GM12873 (cell line): ENCODE data around the gene RMRP.

Source experiments
- TF ChIP-seq, protein P1 (sequence below): IDR thresholded peaks from 2 replicates; pipeline ENCODE4 v1.5.1; 2012; ENCODE audit warnings: low read depth, mild to moderate bottlenecking, moderate library complexity, low read length, control low read depth; ENCODE audit not compliant: insufficient read depth; ENCODE audit errors: missing control alignments

Gene RMRP

DNA sequence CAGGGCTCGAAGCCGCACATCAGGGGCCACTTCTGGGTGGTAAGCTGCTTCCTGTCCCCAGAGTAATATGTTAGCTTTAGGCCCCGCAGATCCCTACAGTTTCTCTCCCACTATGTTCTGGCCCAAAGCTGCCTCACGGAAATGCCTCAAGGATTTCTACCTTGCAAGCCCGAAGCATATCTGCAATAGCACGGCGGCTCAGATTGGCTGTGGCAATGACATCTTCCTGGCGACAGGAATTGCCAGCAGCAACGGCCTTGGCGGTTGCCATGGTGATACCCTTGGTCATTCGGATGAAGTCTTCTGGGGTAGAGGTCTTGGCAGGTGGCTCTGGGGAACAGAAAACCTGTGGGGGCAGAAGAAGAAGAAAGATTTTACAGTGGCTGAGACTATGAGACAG is 42.2 kb upstream of the RMRP start:
- TF ChIP-seq, protein P1, sequence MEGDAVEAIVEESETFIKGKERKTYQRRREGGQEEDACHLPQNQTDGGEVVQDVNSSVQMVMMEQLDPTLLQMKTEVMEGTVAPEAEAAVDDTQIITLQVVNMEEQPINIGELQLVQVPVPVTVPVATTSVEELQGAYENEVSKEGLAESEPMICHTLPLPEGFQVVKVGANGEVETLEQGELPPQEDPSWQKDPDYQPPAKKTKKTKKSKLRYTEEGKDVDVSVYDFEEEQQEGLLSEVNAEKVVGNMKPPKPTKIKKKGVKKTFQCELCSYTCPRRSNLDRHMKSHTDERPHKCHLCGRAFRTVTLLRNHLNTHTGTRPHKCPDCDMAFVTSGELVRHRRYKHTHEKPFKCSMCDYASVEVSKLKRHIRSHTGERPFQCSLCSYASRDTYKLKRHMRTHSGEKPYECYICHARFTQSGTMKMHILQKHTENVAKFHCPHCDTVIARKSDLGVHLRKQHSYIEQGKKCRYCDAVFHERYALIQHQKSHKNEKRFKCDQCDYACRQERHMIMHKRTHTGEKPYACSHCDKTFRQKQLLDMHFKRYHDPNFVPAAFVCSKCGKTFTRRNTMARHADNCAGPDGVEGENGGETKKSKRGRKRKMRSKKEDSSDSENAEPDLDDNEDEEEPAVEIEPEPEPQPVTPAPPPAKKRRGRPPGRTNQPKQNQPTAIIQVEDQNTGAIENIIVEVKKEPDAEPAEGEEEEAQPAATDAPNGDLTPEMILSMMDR: no peak

- TF ChIP-seq, protein P1: no peak
Observed at GRCh38 chr9:35698231-35698630, 40.4 kb upstream of the RMRP start.

- TF ChIP-seq, protein P1: no peak
Observed at GRCh38 chr9:35697486-35697885, 39.7 kb upstream of the RMRP start.

DNA sequence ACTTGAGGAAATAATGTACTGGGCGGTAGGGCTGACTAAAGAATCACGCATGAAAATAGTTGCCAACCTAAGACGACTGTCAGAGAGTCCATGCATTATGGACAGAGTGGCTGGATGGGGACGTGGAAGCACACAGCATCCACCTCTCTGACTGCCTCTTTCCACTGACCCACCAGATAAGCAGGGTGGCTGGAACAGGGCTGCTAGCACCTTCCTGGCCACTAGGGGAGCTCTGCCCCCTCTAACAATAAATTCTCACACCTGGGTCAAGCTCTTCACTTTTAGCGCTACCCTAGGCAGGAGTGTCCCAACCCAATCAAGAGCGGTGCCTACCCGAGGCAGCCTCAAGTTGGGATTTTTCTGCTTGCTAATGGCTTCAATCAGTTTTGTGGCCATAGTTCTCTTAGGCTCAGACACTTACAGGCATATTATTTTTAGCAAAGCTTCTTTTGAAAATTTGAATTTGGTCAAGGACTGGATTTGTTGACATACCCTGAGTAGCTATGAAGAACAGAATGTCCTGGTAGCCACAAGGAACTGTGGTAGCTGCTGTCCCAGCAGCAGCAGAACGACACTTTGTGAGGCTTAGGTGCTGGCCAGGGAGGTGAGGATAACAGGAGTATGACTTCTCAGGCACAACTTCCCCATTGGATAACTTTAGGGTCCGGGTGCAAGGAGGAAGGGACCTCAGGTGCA is 38.8 kb upstream of the RMRP start:
- TF ChIP-seq, protein P1: peak; percentile 98

DNA sequence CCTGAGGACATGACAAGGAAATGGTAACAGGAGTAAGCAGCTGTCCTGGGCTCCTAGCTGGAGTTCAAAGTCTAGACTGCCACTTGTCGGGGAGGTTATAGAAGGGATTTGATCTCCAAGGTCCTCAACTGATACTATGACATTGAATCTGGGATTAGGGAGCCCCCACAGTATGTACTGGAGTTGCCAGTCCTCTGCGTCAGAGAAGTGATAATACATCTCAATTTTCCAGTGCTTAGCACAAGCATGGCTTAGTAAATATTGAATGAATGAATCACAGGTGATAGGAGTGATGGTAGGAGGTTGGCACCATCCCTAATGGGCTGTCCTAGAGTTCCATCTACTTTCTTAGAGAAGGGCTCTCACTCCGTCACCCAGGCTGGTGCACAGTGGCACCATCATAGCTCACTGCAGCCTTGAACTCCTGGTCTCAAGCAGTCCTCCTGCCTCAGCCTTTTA is 38.2 kb upstream of the RMRP start:
- TF ChIP-seq, protein P1: no peak

GRCh38 chr9:35691757-35692301 is 34.0 kb upstream of the RMRP start:
- TF ChIP-seq, protein P1: no peak

GRCh38 chr9:35691334-35691650 is 33.5 kb upstream of the RMRP start:
- TF ChIP-seq, protein P1: no peak
